GM18517 (cell line): Measurements from ENCODE around the gene RFNG.
A peak's percentile ranks its signal among the peaks of the same experiment; 100 is the strongest.
"Not testable (repeated sequence)": the region's sequence is repeated elsewhere in the genome, so short reads cannot be mapped to it uniquely, and the experiment has no call there.

Source experiments
- ATAC-seq: cut with Tn5 transposase; IDR thresholded peaks from one replicate; pipeline ENCODE4 v1.9.1; 2021; ENCODE audit warnings: mild to moderate bottlenecking, moderate library complexity; ENCODE audit not compliant: unreplicated experiment

The RFNG gene

DNA sequence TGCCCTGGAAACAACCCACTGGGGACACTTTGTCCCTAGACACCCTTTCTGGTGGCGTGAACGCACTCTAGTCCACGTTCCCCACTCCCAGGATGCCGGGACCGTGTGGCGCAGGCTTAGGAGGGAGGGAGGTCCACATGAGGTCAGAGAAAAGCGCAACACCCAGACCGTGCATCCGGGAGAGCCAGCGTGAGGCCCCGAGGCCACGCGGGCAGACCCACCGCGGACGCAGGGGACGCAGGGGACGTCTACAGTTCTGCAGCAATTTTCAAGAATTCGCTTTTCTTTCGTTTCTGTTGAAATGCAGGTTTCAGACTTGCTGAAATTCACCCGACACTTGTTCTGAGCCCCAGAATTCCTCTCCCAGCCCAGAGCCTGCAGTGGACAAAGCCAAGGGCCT, 4.7 kb downstream of the RFNG start:
- no peak for ATAC-seq

DNA sequence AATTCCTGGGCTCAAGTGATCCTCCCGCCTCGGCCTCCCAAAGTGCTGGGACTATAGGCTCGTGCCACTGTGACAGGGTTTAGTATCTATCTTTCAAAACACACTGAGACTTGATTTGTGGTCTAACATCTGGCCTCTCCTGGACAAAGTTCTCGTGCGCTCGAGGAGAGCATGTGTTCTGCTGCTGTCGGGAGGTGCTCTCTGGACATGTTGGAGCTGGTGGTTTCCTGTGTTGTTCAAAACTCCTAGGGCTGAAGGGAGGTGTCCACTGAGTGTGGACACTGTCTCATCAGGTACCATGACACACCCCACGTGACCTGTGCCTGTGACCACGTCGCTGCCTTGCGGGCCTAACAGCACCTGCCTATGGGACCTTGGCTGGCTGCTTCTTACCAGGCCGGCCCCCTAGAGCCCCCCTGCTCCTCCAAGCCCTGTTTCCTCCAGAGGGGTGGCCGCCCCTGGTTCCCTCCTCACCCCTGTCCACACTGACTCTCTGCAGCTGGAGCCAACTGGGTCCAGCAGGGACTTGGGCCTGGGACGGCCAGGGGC, 5.6 kb downstream of the RFNG start:
- no peak for ATAC-seq

GRCh38 chr17:82043507-82043906, 8.1 kb downstream of the RFNG start:
- ATAC-seq: no peak

GRCh38 chr17:82042649-82043048, 9.0 kb downstream of the RFNG start:
- no peak for ATAC-seq

- ATAC-seq: no peak
Observed at GRCh38 chr17:82041144-82041814, 10.3 kb downstream of the RFNG start.

DNA sequence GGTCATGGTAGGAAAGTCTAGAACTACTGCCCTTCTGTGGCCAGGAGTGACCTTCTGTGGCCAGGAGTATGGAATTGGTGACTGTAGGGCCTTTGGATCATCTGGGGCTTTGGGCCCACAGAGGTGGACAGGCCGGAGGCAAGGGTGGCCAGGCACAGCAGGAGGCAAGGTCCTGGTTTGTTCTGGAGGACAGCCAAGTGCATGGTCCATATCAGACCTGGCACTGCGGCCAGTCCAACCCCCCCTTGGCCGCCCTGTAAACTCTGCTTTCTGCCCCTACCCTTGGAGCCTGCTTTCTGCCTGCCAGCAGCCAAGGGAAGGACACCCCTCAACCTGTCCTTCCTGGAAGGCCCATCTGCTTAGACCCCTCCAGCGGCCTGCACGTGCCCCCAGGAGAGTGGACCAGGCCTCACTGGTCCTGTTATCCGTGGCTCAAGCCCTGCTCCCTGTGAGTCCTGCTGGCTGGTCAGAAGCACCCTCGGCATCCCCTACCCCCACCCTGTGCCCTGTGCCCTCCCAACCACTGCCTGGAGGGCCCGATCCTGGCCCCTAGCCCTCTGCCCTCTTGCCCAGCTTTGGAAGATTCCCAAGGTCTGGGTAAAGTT, 11.8 kb downstream of the RFNG start:
- no peak for ATAC-seq

DNA sequence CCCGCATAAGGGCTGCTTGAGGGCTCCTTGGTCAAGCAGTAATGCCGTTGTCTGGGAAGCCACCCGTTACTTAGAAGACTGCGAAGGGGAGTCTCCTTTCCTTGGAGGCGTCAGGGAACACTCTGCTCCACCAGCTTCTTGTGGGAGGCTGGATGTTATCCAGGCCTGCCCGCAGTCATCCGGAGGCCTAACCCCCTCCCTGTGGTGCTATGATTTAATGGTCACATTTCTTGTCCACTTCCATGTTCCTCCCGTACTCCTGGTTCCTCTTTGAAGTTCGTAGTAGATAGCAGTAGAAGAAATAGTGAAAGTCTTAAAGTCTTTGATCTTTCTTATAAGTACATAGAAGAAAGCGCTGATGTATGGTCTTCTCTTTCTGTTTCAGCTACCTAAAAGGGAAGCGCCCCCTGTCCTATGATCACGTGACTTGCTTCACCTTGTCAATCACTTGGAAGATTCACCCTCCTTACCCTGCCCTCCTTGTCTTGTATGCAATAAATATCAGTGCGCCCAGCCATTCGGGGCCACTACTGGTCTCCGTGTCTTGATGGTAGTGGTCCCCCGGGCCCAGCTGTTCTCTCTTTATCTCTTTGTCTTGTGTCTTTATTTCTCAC, 12.7 kb downstream of the RFNG start:
- ATAC-seq: not testable (repeated sequence)

DNA sequence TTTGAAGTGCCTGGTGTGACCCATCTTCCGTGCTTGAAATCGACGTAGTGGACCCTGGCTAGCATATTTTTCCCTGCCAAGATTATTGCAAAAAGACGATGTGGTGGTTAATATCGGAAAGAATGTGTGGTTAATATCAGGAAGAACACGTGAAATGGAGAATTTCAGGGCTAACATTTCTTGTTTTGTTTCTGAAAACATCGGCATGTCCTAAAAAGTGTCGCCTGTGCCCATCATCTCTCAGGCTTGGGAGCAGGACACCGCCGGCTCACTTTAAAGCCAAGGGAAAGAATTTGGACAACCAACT, 13.8 kb downstream of the RFNG start:
- no peak for ATAC-seq

DNA sequence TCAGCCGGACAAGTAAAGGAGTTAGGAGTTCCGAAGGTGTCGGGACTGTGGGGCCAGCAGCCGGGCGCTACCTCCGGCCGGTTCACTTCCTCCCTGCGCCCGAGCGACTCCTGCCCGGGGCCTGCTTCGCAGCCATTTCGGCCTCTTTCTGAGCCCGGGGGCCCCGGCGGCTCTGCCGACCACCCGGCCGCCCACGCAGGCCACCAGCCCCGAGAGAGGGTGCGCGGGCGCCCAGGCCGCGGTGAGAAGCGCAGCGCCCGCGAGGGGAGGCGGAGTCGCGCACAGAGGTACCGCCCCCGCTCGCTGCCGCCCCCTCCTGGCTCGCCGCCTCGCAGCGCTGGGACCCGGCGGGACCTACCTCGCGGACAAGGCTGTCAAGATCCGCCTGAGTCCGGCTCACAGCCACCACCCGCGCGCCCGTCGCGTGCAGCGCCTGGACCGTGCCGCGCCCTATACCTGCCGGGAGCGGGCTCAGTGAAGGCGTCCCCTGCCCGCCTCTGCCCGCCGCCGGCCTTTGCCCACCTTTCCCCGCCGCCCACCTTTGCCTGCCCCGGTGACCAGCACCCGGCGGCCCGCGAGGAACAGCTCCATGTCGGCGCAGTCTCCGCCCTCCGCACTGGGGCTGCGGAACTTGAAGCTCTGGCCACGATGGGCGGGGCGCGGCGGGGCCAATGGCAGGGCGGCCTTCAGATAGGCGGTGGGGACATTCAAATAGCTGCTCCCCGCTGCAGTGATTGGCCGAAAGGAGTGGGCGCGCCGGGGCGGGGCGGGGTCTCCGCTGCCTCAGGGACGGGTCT, 14.3 kb downstream of the RFNG start, which contains the start of gene DCXR:
DCXR (minus strand) TSS at position 606 of the 797 bp plus-strand sequence; CDS start at position 591, 15 bp downstream.
- ATAC-seq: peak; percentile 81

- no peak for ATAC-seq
Observed at GRCh38 chr17:82036634-82037091, 14.9 kb downstream of the RFNG start.

- no peak for ATAC-seq
Observed at GRCh38 chr17:82035956-82036633, 15.5 kb downstream of the RFNG start.

DNA sequence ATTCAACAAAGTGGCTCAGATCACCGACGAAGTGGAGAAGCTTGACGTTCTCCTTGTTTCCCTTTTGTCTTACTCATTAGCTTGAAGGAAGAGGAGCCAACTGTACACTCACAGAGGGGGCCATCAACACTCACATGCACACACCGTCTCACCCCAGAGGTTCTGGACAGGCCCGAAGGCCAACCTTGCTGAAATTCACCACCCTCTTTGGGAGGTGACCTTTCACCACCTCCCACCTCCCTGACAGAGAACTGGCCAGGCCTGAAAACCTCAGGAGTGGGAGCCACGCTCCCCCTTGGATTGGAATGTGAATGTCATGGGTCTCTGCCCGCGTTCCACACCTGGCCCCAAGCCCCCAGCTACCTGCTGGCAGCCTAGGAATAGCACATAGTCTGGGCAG, 16.1 kb downstream of the RFNG start:
- ATAC-seq: no peak

GRCh38 chr17:82034371-82035011, 17.1 kb downstream of the RFNG start:
- ATAC-seq: no peak

DNA sequence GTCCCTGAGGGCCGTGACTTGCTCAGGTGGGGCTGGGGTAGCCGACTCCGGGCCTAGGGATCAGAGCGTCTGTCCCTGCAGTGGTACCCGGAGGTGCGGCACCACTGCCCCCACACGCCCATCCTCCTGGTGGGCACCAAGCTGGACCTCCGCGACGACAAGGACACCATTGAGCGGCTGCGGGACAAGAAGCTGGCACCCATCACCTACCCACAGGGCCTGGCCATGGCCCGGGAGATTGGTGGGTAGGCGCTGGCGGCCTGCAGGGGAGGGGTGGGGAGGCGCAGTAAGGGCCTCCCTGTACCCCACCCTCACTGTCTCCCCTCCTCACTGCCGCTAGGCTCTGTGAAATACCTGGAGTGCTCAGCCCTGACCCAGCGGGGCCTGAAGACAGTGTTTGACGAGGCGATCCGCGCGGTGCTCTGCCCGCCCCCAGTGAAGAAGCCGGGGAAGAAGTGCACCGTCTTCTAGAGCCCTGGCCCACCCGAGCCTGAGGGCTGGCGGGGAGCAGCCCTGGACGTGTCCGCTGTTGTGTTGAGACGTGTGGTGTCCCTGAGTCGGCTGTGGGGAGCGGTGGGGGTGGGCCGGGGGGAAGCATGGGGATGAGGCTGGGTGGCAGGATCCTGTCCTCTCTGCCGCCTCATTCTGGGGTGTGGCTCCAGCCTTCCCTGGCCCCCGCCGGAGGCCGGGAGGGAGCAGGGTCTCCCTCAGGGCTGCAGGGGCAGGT, 18.1 kb downstream of the RFNG start:
- no peak for ATAC-seq

GRCh38 chr17:82031885-82032627, 19.6 kb downstream of the RFNG start:
- ATAC-seq: no peak

GRCh38 chr17:82031303-82031884, 20.2 kb downstream of the RFNG start, which contains the start of gene RAC3:
Gene RAC3 (plus strand): TSS chr17:82031678. CDS start chr17:82031762, 84 bp downstream.
- no peak for ATAC-seq

DNA sequence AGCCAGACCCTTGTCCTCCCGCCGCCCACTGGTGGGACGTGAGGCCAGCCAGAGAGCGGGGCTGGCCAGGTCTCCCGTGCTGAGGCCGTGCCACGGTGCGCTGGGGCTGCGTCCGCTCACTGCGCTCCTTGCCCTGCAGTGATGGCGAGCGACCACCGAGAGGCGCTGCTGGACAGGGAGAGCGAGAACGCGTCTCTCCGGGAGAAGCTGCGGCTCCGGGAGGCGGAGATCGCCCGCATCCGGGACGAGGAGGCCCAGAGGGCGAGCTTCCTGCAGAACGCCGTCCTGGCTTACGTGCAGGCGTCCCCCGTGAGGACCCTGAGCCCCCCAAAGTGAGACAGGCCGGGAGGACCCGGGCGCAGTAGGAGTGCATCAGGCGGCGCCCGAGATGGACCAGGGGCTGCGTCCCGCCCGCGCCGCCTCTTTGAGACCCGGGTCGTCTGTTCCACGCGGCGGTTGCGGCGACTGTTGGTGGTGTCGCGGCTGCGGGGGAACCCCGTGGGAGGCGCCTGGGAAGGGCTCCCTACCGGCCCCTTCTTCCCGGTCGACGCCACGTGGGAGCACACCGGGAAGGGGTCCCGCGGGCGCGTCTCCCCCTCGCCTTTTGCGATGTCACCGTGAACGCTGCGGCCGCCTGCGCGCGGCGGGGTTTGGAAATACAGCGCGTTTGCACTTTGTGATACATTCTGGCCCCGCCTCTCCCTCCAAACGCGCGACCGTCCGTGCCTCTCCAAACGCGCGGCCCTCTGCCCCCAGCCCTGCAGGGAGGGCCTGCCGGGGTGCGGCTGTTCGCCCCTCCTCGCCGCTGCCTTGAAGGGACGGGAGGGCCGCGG, 20.9 kb downstream of the RFNG start:
- no peak for ATAC-seq
